ENCODE data around the gene CRB1. TPM values are rescaled to one million over a fixed set of nuclear protein-coding genes. Genes with fewer than 3 reads are reported as not detected.

CRB1 gene
- total and polyA plus RNA-seq, 9 of the 15 experiments (the other 6 are each of a cell fraction or from before 2014, with no cell fraction given): 0.04 to 0.10 TPM; not detected in 7

- ATAC-seq: no peak; the same call in 2 of the 3 replicates
- BruUV-seq (replicated peaks): no TSS peak
- intact Hi-C loops (cut with micrococcal nuclease): no loop called here
Observed at GRCh38 chr1:197471248-197471985, 203.4 kb downstream of the CRB1 start.

More at GRCh38 chr1:197471248-197471985, 203.4 kb downstream of the CRB1 start:
- H3K9me1 ChIP-seq (ENCODE audit: control insufficient read depth, insufficient read depth, low read length): no peaks in the 10 kb centered on the region
- DNase-seq (ENCODE audit: extremely low read depth in 1 of 4, low spot score in 3 of 4) (no peak), FAIRE-seq (no peak)
- no peaks in the 10 kb centered on the region for H3K9me3 ChIP-seq (replicated peaks; ENCODE audit: control insufficient read depth, insufficient read depth, low read depth, low read length)
- peaks cover 4 to 7% of the 10 kb centered on the region in 2 experiments; a peak in 4 of 5 replicates for H3K27me3 ChIP-seq (ENCODE audit: control insufficient read depth in 2 of 2, insufficient read depth in 2 of 2, low read length in 2 of 2)
- H2AFZ ChIP-seq (ENCODE audit: low read depth, low read length): no peak overlapping the region
- H3K79me2 ChIP-seq (ENCODE audit: control insufficient read depth, insufficient read depth, low read length): no peaks in the 10 kb centered on the region
- H3K27ac ChIP-seq (ENCODE audit: extremely low read depth, low read depth, low read length): no peak overlapping the region
- no peak overlapping the region for H3K4me2 ChIP-seq (ENCODE audit: insufficient read depth, low read length)
- no peaks in the 10 kb centered on the region for H3K4me1 ChIP-seq (replicated peaks in 1 of 2; ENCODE audit: control insufficient read depth in 2 of 2, insufficient read depth in 2 of 2, low read length in 2 of 2)
- ChIA-PET POLR2A (interaction anchor here (1.9 kb wide), 1 partner anchor 9 kb away, joined by 7 read pairs; no protein-coding TSS in a partner anchor), CTCF (ENCODE audit: low intra/inter-chr PET ratio) (no interaction called here)
- WGBS (ENCODE audit: insufficient coverage, low coverage, missing lambda C conversion rate): 1% methylated on average over 9 of the region's 9 CpGs
- no peaks in the 10 kb centered on the region for H4K20me1 ChIP-seq (replicated peaks; ENCODE audit: control insufficient read depth, insufficient read depth, low read length)
- H3K4me3 ChIP-seq: no peak overlapping the region
- no peak for TF ChIP-seq BRD4 (IDR thresholded peaks at IDR 0.05)
- TF ChIP-seq STAG1 (CRISPR knock-in tag; IDR thresholded peaks at IDR 0.05; ENCODE audit: borderline replicate concordance): no peak
- TF ChIP-seq GATAD2A (IDR thresholded peaks at IDR 0.05): no peak
- no peak for TF ChIP-seq PRPF4 (IDR thresholded peaks at IDR 0.05; ENCODE audit: insufficient read depth, low read depth, low read length, poor library complexity, severe bottlenecking)
- no peak for TF ChIP-seq ZNF444 (CRISPR knock-in tag; IDR thresholded peaks at IDR 0.05)
- TF ChIP-seq ZNF589 (CRISPR knock-in tag; IDR thresholded peaks at IDR 0.05; ENCODE audit: low read depth): no peak
- no peak for TF ChIP-seq NCOR1 (IDR thresholded peaks at IDR 0.05)
- no peak for TF ChIP-seq ILK (tag; IDR thresholded peaks at IDR 0.05; ENCODE audit: borderline replicate concordance, low read depth)
- TF ChIP-seq ZNF316 (IDR thresholded peaks at IDR 0.05): no peak
- TF ChIP-seq SUPT5H (IDR thresholded peaks at IDR 0.05): no peak
- TF ChIP-seq, protein P1, sequence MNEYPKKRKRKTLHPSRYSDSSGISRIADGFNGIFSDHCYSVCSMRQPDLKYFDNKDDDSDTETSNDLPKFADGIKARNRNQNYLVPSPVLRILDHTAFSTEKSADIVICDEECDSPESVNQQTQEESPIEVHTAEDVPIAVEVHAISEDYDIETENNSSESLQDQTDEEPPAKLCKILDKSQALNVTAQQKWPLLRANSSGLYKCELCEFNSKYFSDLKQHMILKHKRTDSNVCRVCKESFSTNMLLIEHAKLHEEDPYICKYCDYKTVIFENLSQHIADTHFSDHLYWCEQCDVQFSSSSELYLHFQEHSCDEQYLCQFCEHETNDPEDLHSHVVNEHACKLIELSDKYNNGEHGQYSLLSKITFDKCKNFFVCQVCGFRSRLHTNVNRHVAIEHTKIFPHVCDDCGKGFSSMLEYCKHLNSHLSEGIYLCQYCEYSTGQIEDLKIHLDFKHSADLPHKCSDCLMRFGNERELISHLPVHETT (CRISPR knock-in tag; conservative IDR thresholded peaks at IDR 0.05 in 1 of 2, IDR thresholded peaks at IDR 0.05 in 1 of 2): no peak
- no peak for TF ChIP-seq YY1 (IDR thresholded peaks at IDR 0.05; ENCODE audit: borderline replicate concordance in 1 of 3, control insufficient read depth in 1 of 3, extremely low read depth in 1 of 3, insufficient read depth in 3 of 3, insufficient read length in 1 of 3, insufficient replicate concordance in 2 of 3, low read depth in 1 of 3, low read length in 2 of 3)
- no peak for TF ChIP-seq GTF2E2 (tag; IDR thresholded peaks at IDR 0.05)
- H3K36me3 ChIP-seq (ENCODE audit: control insufficient read depth, insufficient read depth, low read length): no peaks in the 10 kb centered on the region
- no peak overlapping the region for H3K9ac ChIP-seq (ENCODE audit: insufficient read depth in 1 of 2, low read depth in 2 of 2, low read length in 2 of 2)
- in situ Hi-C loops (cut with MboI): no loop called here
